Activated T-helper 17 cell treated with anti-CD3 and anti-CD28 coated beads, Interleukin-2, amount 50 U/mL, for 72 hours (primary cell): ENCODE data around the gene TMC6. TPM values are rescaled to one million over a fixed set of nuclear protein-coding genes. Genes with fewer than 3 reads are reported as not detected.
A peak's percentile ranks its signal among the peaks of the same experiment; 100 is the strongest.
"Not testable (repeated sequence)": the region's sequence is repeated elsewhere in the genome, so short reads cannot be mapped to it uniquely, and the experiment has no call there.

ENCODE experiments used
- ATAC-seq: fragments of 150-1000 bp; cut with Tn5 transposase; replicated peaks from 2 replicates; pipeline ENCODE4 v1.10.0; 2021; ENCODE audit warnings: mild to moderate bottlenecking, moderate library complexity
- H3K27ac Mint-ChIP-seq: one replicate; pipeline ENCODE4 v1.8.0; 2022; ENCODE audit warnings: mixed read lengths
- H3K27me3 Mint-ChIP-seq: one replicate; pipeline ENCODE4 v1.8.0; 2022; ENCODE audit warnings: mixed read lengths
- H3K36me3 Mint-ChIP-seq: one replicate; pipeline ENCODE4 v1.8.0; 2022; ENCODE audit warnings: low read depth, mild to moderate bottlenecking, mixed read lengths
- H3K4me1 Mint-ChIP-seq: one replicate; pipeline ENCODE4 v1.8.0; 2022; ENCODE audit warnings: mixed read lengths
- H3K4me3 Mint-ChIP-seq: one replicate; pipeline ENCODE4 v1.8.0; 2022; ENCODE audit warnings: mild to moderate bottlenecking, mixed read lengths
- H3K9me3 Mint-ChIP-seq: one replicate; pipeline ENCODE4 v1.8.0; 2022; ENCODE audit warnings: mixed read lengths
- total RNA-seq, 2 donors: library from RNA; stranded (reverse); gene quantifications; one replicate each; pipeline ENCODE4 v1.2.3, GENCODE V29; 2022

Gene TMC6
- 100 to 1,000 TPM; 165 to 351 TPM for total RNA-seq

DNA sequence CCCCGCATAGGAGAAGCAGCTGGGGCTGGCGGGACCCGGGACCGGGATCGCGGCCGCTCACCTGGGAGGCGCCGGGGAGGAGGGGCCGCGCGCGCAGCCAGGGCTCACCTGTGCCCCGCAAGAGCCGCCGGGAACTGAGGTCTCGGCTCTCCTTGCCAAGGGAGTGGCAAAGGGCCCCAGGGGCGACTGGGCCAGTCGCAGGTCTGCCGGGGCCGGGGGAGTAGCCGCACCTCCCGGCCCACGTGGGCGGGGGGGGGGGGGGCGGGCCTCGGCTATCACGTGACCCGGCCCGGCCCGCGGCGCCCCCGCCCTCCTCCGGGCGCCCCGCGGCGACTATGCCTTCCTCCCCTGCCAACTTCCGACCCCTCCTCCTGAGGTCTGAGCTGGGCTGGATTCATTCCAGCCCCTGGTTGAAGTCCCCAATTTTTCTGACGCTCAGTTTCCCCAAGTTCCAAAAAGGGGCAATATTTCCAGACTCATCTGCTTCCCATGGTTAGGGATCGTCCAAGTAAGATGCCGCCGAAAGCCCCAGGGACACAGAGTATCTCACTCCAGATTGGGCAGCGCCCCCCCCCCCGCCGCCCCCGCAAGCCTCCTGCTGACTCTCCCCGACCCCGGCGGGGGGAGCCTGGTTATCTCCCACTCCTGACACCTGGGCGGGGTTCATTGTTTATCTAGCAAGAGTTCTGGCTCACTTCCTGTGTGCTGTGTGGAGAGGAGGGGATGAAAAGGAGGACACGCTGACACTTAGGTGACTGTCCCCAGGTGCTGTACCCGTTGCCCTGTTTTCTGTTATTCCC lies at the start of gene TMC6:
TSS of gene TMC6 (minus strand) at position 205 of the 800 bp plus-strand sequence. CDS start 1,923 bp downstream, outside the sequence.
- Mint-ChIP-seq H3K27ac (peak within 1 kb of the TSS; percentile 81), H3K36me3 (peaks cover 79% of the 10 kb centered on the region), H3K27me3 (no peaks in the 10 kb centered on the region), H3K4me3 (peak within 1 kb of the TSS; percentile 99), H3K9me3 (no peaks in the 10 kb centered on the region), H3K4me1 (peaks cover 14% of the 10 kb centered on the region)
- peak; percentile 55 for ATAC-seq

DNA sequence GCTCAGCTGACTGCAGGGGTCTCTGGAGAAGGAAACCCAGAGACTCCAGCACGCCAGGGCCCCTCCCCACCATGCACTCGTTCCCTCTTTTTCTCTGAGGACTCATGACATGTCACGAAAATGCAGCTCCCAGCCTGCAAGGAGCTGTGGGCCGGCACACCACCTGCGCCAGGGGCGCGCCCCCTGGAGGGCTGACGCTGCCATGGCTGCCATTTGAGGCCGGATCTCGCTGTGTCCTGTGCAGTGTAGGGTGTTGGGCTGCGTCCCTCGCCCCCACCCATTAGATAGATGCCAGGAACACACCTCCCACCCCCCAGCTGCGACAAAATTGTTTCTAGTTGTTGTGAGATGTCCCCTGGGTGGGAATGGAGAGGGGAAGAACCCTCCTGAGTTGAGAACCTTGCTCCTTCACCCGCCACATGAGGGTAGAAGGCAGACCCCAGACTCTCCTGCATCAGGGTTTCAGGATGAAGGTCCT lies 48.0 kb upstream of the TMC6 start:
- H3K27ac Mint-ChIP-seq = no peak overlapping the region
- H3K4me3 Mint-ChIP-seq = no peak overlapping the region
- peaks cover 32% of the 10 kb centered on the region for H3K4me1 Mint-ChIP-seq
- H3K27me3 Mint-ChIP-seq = no peaks in the 10 kb centered on the region
- H3K9me3 Mint-ChIP-seq = no peaks in the 10 kb centered on the region
- H3K36me3 Mint-ChIP-seq = peaks cover 87% of the 10 kb centered on the region
- ATAC-seq = peak; percentile 71

GRCh38 chr17:78175643-78175981 lies 47.1 kb upstream of the TMC6 start:
- Mint-ChIP-seq H3K27ac (no peak overlapping the region), H3K9me3 (no peaks in the 10 kb centered on the region), H3K4me3 (no peak overlapping the region), H3K36me3 (peaks cover 87% of the 10 kb centered on the region), H3K27me3 (no peaks in the 10 kb centered on the region), H3K4me1 (peaks cover 33% of the 10 kb centered on the region)
- ATAC-seq = no peak

DNA sequence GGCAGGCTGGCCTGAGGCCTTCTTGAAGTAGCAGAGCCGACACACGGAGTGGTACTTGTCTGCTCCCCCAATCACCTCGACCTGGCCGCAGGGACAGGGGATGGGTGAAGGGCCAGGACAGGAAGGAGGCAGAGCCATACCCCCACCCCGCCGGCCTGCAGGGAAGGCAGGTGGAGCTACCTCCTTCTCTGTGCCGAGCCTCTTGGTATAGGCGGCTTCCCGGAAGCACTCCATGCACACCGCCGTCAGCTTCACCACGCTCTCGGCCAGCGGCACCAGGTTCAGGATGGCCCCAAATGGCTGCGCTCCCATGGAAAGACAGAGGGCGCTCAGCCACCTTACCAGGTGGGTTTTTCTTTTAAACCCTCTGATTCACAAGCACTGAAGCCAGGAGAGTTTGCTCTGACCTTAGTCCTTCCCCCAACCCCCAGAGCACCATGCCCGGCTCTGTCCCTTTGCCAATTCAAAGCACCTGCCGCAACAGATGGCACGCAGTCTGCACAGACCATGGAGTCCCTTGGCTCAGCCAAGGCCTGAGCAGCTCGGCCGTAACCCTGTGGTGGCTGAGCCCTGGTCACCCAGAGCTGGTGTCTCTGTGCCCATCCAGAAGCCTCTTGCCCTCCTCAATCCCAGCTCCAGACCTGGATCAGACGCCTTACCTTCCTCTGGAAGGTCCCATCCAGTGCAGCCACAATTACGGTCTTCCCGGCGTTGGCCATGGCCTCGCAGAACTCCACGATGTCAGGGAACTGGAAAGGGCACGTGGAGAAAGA lies 46.5 kb upstream of the TMC6 start:
- ATAC-seq = no peak
- Mint-ChIP-seq H3K27ac (no peak overlapping the region), H3K9me3 (no peaks in the 10 kb centered on the region), H3K4me1 (peaks cover 29% of the 10 kb centered on the region), H3K36me3 (peaks cover 83% of the 10 kb centered on the region), H3K27me3 (no peaks in the 10 kb centered on the region), H3K4me3 (no peak overlapping the region)

DNA sequence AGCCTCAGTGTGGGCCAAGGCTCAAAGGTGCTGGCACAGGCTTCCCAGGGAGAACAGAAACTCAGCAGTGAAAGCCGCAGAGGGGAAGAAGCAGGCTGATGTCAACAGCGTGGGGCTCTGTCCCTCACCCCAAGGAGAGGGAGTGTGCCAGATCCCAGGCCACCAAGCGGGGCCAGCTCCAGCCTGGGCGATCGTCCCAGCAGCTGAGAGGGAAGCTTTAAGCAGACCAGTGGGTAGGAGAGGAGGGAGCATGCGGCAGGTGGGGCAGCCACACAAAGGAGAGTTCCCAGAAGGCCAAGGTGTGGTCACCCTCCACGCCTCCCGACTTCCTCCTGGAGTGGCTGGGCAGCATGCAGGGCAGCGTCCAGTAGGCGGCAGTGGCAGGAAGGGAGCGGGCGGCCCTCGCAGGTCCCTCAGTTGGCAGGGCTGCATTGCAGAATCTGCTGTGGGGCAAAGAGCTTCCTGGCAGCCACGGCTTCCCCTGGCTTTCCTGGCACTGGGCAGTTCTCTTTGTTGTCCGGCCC lies 45.9 kb upstream of the TMC6 start:
- Mint-ChIP-seq H3K27me3 (no peaks in the 10 kb centered on the region), H3K4me3 (peak overlapping the region; percentile 66), H3K4me1 (peaks cover 29% of the 10 kb centered on the region), H3K9me3 (no peaks in the 10 kb centered on the region), H3K27ac (peak overlapping the region; percentile 88), H3K36me3 (peaks cover 76% of the 10 kb centered on the region)
- ATAC-seq = no peak

GRCh38 chr17:78173097-78173715 lies 44.7 kb upstream of the TMC6 start:
- Mint-ChIP-seq H3K4me1 (peaks cover 29% of the 10 kb centered on the region), H3K4me3 (peak overlapping the region; percentile 66)
- ATAC-seq = peak; percentile 55

GRCh38 chr17:78172249-78173051 lies 43.9 kb upstream of the TMC6 start:
- no peak for ATAC-seq
- Mint-ChIP-seq H3K36me3 (peaks cover 64% of the 10 kb centered on the region), H3K27ac (peak overlapping the region; percentile 88), H3K9me3 (no peaks in the 10 kb centered on the region), H3K27me3 (no peaks in the 10 kb centered on the region), H3K4me3 (peak overlapping the region; percentile 66), H3K4me1 (peaks cover 29% of the 10 kb centered on the region)

More at GRCh38 chr17:78173097-78173715, 44.7 kb upstream of the TMC6 start:
- H3K9me3 Mint-ChIP-seq = no peaks in the 10 kb centered on the region
- H3K36me3 Mint-ChIP-seq = peaks cover 64% of the 10 kb centered on the region
- no peaks in the 10 kb centered on the region for H3K27me3 Mint-ChIP-seq
- peak overlapping the region; percentile 88 for H3K27ac Mint-ChIP-seq

- ATAC-seq, H3K27me3 Mint-ChIP-seq, H3K9me3 Mint-ChIP-seq: not testable (repeated sequence)
- peaks cover 59% of the 10 kb centered on the region for H3K36me3 Mint-ChIP-seq
- peaks cover 29% of the 10 kb centered on the region for H3K4me1 Mint-ChIP-seq
- H3K4me3 Mint-ChIP-seq = peak overlapping the region; percentile 66
- H3K27ac Mint-ChIP-seq = peak overlapping the region; percentile 57
Observed at GRCh38 chr17:78171591-78172248, 43.2 kb upstream of the TMC6 start.

DNA sequence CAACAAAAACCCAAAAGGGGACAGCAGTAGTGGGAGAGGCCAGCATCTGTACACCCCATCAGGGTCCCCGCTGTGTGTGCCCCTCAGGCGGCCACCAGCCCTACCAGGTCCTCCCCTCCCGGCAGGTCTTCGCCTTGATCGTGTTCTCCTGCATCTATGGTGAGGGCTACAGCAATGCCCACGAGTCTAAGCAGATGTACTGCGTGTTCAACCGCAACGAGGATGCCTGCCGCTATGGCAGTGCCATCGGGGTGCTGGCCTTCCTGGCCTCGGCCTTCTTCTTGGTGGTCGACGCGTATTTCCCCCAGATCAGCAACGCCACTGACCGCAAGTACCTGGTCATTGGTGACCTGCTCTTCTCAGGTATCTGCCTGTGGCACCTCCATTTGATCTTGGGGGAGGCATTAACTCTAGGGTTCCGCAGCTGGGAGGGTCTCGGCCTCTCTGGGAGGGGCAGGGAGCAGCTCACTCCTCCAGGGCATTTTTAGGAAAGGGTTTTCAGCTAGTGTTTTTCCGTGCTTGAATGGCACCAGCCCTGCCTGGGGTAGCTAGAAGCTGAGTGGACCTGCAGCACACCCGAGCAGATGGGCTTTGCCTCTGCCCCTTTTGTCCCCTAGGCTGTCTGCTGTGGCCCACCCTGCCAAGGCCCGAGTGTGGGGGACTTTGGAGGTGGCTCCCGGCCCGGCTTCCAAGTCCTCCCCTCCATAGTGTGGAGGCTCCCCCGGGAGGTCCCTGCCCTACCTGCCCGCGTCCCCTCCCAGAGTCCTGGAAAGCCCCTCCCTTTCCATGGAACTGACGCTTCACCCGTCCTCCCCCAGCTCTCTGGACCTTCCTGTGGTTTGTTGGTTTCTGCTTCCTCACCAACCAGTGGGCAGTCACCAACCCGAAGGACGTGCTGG lies 42.4 kb upstream of the TMC6 start:
- Mint-ChIP-seq H3K27ac (peak overlapping the region; percentile 57), H3K36me3 (peaks cover 54% of the 10 kb centered on the region), H3K4me1 (peaks cover 29% of the 10 kb centered on the region), H3K27me3 (no peaks in the 10 kb centered on the region), H3K4me3 (peak overlapping the region; percentile 66), H3K9me3 (no peaks in the 10 kb centered on the region)
- no peak for ATAC-seq

DNA sequence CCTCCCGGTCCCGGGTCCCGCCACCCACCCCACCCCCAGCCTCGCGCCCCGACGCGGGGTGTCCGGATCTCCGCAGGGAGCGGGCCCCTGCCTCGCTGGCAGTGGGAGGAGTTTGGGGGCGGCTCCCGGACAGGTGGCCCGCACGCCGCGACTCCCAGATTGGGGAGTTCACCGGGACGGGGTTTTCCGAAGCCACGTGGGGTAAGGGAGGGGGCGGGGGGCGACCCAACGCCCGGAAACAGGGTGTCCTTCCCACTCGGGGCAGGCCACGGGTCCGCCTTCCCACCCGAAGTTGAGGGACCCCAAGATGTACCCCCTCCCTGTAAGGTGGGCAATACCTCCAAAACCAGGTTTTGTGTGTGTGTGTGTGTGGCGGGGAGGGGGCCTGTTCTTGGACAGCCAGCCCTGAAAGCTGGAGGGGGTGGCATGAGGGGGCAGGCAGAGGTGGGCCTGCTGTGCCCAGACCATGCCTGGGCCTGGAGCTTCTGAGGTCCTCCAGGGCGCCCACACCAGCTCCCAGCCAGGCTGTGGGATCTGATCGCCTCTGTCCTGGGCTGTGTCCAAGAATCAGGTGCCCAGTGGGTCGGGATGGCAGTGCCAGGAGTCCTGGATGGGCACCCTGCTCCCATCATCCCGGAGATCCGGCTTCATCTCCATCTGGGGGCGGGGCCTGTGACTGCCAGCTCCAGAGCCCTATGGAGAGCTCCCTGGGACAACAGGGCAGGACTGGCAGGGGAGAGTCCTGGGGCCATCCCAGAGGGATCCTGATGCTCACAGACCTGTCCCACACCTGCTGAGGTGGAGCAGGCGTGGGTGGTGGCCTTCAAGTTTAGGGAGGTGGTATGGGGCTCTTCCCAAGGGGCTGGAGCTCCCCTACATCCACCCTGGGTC lies 40.6 kb upstream of the TMC6 start:
- peak overlapping the region; percentile 66 for H3K4me3 Mint-ChIP-seq
- no peaks in the 10 kb centered on the region for H3K27me3 Mint-ChIP-seq
- peak overlapping the region; percentile 50 for H3K27ac Mint-ChIP-seq
- H3K36me3 Mint-ChIP-seq = peaks cover 36% of the 10 kb centered on the region
- H3K9me3 Mint-ChIP-seq = no peaks in the 10 kb centered on the region
- ATAC-seq = peak; percentile 57
- peaks cover 27% of the 10 kb centered on the region for H3K4me1 Mint-ChIP-seq

- Mint-ChIP-seq H3K27me3 (no peaks in the 10 kb centered on the region), H3K36me3 (peaks cover 29% of the 10 kb centered on the region), H3K4me3 (peak within 1 kb of the TSS; percentile 66), H3K9me3 (no peaks in the 10 kb centered on the region), H3K27ac (peak within 1 kb of the TSS; percentile 78), H3K4me1 (peaks cover 19% of the 10 kb centered on the region)
- peak; percentile 81 for ATAC-seq
Observed at GRCh38 chr17:78168242-78168902, 39.8 kb upstream of the TMC6 start, which contains the start of gene SYNGR2. SYNGR2 (plus strand) TSS chr17:78168581; CDS start chr17:78168617, 36 bp downstream.
